SU-DHL-6 (cell line): ENCODE data around the gene NPDC1.
A peak's percentile ranks its signal among the peaks of the same experiment; 100 is the strongest.

Source experiments
- H2AFZ ChIP-seq: fragments of 200-600 bp; sonication (generic); 2 replicates; pipeline ENCODE4 v1.6.1; 2014; ENCODE audit warnings: low read depth, mild to moderate bottlenecking, moderate library complexity, mixed read lengths, antibody characterized with exemption, low read length; ENCODE audit not compliant: severe bottlenecking
- H3F3A ChIP-seq: fragments of 200-600 bp; shearing (Covaris generic); 2 replicates; pipeline ENCODE4 v1.6.0; 2016; ENCODE audit warnings: antibody characterized with exemption, mild to moderate bottlenecking; ENCODE audit not compliant: insufficient read depth
- H3K27ac ChIP-seq: fragments of 200-600 bp; sonication (generic); 2 replicates; pipeline ENCODE4 v1.5.1; 2016; ENCODE audit warnings: low read depth, mild to moderate bottlenecking, low read length, moderate library complexity, mixed read lengths
- H3K27me3 ChIP-seq: fragments of 200-600 bp; sonication (generic), shearing (Covaris generic); 2 replicates; pipeline ENCODE4 v1.6.0; 2014; ENCODE audit warnings: mild to moderate bottlenecking, low read length
- H3K36me3 ChIP-seq: fragments of 200-600 bp; sonication (generic); 2 replicates; pipeline ENCODE4 v1.6.1; 2014; ENCODE audit warnings: mild to moderate bottlenecking, low read length, mixed read lengths
- H3K4me2 ChIP-seq: fragments of 300-600, 200-600 bp; shearing (Covaris generic), sonication (generic); 2 replicates; pipeline ENCODE4 v1.6.0; 2014; ENCODE audit warnings: low read length, low read depth, mild to moderate bottlenecking; ENCODE audit not compliant: poor library complexity, severe bottlenecking
- H3K4me3 ChIP-seq: fragments of 200-600 bp; sonication (generic); 2 replicates; pipeline ENCODE4 v1.5.1; 2014; ENCODE audit warnings: antibody characterized with exemption, low read length, mild to moderate bottlenecking, mixed read lengths; ENCODE audit not compliant: insufficient read depth, poor library complexity, severe bottlenecking
- H3K79me2 ChIP-seq: fragments of 200-600 bp; sonication (generic); 2 replicates; pipeline ENCODE4 v1.6.1; 2014; ENCODE audit warnings: mild to moderate bottlenecking, low read length, moderate library complexity; ENCODE audit not compliant: insufficient read depth
- H3K9ac ChIP-seq: fragments of 200-600 bp; sonication (generic); 2 replicates; pipeline ENCODE4 v1.7.0; 2014; ENCODE audit warnings: mild to moderate bottlenecking, low read length
- H3K9me2 ChIP-seq: fragments of 200-600 bp; sonication (generic); replicated peaks from 2 replicates; pipeline ENCODE4 v1.6.1; 2014; ENCODE audit warnings: low read length; ENCODE audit not compliant: insufficient read depth
- H3K9me3 ChIP-seq: fragments of 200-600 bp; sonication (generic); 2 replicates; pipeline ENCODE4 v1.6.1; 2014; ENCODE audit warnings: low read length, mixed read lengths; ENCODE audit not compliant: insufficient read depth
- H4K20me1 ChIP-seq: fragments of 200-600 bp; sonication (generic); 2 replicates; pipeline ENCODE4 v1.6.1; 2014; ENCODE audit warnings: low read depth, mild to moderate bottlenecking, antibody characterized with exemption, low read length, moderate library complexity, mixed read lengths
- EZH2phosphoT487 ChIP-seq: fragments of 200-600 bp; sonication (generic), shearing (Covaris generic); conservative IDR thresholded peaks from 2 replicates; pipeline ENCODE4 v1.6.1; 2018; ENCODE audit warnings: mild to moderate bottlenecking, antibody characterized with exemption, low read length, moderate library complexity, mixed read lengths
- TF ChIP-seq, protein P1 (sequence below): fragments of 200-600 bp; sonication (generic); IDR thresholded peaks from one replicate; pipeline ENCODE4 v1.5.1; 2017; ENCODE audit warnings: antibody characterized with exemption, mild to moderate bottlenecking, low read length, moderate library complexity; ENCODE audit not compliant: insufficient read depth, poor library complexity, severe bottlenecking

The NPDC1 gene

DNA sequence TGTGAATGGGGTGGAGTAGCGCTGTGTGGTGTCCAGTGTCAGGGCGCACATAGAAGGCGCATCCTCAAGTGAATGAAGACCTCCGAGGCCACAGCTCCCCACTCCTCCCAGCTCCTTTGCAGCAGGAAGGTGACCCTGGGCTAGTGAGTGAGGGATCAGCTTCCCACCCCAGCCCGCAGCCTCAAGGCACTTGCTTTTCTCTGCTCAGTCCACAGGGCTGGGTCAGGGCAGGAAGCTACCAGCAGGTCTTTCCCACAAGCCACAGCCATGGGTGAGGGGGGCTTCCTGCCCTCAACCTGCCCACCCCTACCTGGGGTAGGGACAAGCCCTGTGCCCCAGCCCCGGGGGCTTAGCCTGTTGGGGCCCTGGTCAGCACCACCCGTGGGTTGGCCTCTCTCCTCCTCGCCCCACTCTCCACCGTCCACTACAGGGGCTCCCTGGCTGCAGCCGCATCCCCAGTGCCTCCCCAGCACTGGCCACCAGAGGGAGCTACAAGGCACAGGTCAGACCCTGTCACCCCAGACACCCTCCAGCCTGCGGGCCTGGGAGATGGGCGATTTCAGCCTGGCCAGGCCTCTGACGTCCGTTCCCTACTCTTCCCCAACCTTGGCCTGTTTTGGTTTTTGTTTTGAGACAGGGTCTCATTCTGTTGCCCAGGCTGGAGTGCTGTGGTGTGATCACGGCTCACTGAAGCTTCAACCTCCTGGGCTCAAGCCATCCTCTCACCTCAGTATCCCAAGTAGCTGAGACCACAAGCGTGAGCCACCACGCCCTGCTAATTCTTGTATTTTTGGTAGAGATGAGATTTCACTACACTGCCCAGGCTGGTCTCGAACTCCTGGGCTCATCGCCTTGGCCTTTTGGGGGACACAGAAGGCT is 16.7 kb downstream of the NPDC1 start:
- Histone ChIP-seq H4K20me1 (no peaks in the 10 kb centered on the region), H3K27ac (no peak overlapping the region), H3F3A (no peaks in the 10 kb centered on the region), H3K9me2 (no peaks in the 10 kb centered on the region), H3K9ac (no peak overlapping the region), H2AFZ (no peak overlapping the region), H3K27me3 (no peaks in the 10 kb centered on the region), H3K9me3 (no peaks in the 10 kb centered on the region), H3K79me2 (no peaks in the 10 kb centered on the region), H3K4me2 (peak overlapping the region; percentile 85), H3K4me3 (no peak overlapping the region), H3K36me3 (no peaks in the 10 kb centered on the region)
- TF ChIP-seq EZH2phosphoT487: no peak
- TF ChIP-seq, protein P1, sequence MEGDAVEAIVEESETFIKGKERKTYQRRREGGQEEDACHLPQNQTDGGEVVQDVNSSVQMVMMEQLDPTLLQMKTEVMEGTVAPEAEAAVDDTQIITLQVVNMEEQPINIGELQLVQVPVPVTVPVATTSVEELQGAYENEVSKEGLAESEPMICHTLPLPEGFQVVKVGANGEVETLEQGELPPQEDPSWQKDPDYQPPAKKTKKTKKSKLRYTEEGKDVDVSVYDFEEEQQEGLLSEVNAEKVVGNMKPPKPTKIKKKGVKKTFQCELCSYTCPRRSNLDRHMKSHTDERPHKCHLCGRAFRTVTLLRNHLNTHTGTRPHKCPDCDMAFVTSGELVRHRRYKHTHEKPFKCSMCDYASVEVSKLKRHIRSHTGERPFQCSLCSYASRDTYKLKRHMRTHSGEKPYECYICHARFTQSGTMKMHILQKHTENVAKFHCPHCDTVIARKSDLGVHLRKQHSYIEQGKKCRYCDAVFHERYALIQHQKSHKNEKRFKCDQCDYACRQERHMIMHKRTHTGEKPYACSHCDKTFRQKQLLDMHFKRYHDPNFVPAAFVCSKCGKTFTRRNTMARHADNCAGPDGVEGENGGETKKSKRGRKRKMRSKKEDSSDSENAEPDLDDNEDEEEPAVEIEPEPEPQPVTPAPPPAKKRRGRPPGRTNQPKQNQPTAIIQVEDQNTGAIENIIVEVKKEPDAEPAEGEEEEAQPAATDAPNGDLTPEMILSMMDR: peak; percentile 92

GRCh38 chr9:137028263-137029057 is 17.5 kb downstream of the NPDC1 start:
- no peaks in the 10 kb centered on the region for H3K9me2 ChIP-seq
- peak overlapping the region; percentile 54; the same call in 1 of the 2 replicates for H3K9ac ChIP-seq
- H2AFZ ChIP-seq: peak overlapping the region; percentile 59
- no peaks in the 10 kb centered on the region for H3F3A ChIP-seq
- TF ChIP-seq EZH2phosphoT487: no peak
- TF ChIP-seq, protein P1: peak; percentile 29
- H3K79me2 ChIP-seq: no peaks in the 10 kb centered on the region
- no peaks in the 10 kb centered on the region for H3K36me3 ChIP-seq
- H3K4me2 ChIP-seq: peak overlapping the region; percentile 85
- no peaks in the 10 kb centered on the region for H4K20me1 ChIP-seq
- no peaks in the 10 kb centered on the region for H3K9me3 ChIP-seq
- H3K27me3 ChIP-seq: no peaks in the 10 kb centered on the region
- peak overlapping the region; percentile 54 for H3K4me3 ChIP-seq
- no peak overlapping the region for H3K27ac ChIP-seq

- Histone ChIP-seq H3K4me2 (peak within 1 kb of the TSS; percentile 85), H3K27me3 (no peaks in the 10 kb centered on the region), H3K27ac (no peak within 1 kb of the TSS), H3K4me3 (peak within 1 kb of the TSS; percentile 54), H4K20me1 (no peaks in the 10 kb centered on the region), H3K36me3 (no peaks in the 10 kb centered on the region), H3F3A (no peaks in the 10 kb centered on the region), H3K9me2 (no peaks in the 10 kb centered on the region), H3K79me2 (no peaks in the 10 kb centered on the region), H3K9ac (peak within 1 kb of the TSS; percentile 54; the same call in 1 of the 2 replicates), H2AFZ (peak within 1 kb of the TSS; percentile 59), H3K9me3 (no peaks in the 10 kb centered on the region)
- no peak for TF ChIP-seq EZH2phosphoT487
- TF ChIP-seq, protein P1: no peak
Measured at GRCh38 chr9:137027369-137028262, 18.4 kb downstream of the NPDC1 start, which contains the start of gene ABCA2. Gene ABCA2, minus strand, starts transcription at chr9:137028237. Its CDS starts 97 bp downstream, at chr9:137028140.
